AG04450 (cell line): ENCODE measurements around the gene METTL25. TPM values are rescaled to one million over a fixed set of nuclear protein-coding genes. Genes with fewer than 3 reads are reported as not detected.

Experiments used
- CTCF ChIA-PET: fragments of 300-600, 350-600 bp; formaldehyde crosslinking; extraction: SDS; loops from one replicate; lab custom pipeline; 2022; ENCODE audit warnings: antibody characterized with exemption, inconsistent platforms; lab: Charles Lee
- POLR2A ChIA-PET: fragments of 350-600 bp; formaldehyde crosslinking; extraction: SDS; loops from one replicate; lab custom pipeline; 2021; ENCODE audit warnings: antibody characterized with exemption, inconsistent platforms; lab: Yijun Ruan, JAX
- DNase-seq: peaks from one replicate; pipeline ENCODE4 v3.0.0-alpha.2; 2011; ENCODE audit warnings: low read depth, low spot score
- H3K27ac ChIP-seq: one replicate; pipeline ENCODE4 v1.5.1; 2012; ENCODE audit warnings: low read depth, low read length, control low read depth
- H3K27me3 ChIP-seq: one replicate; pipeline ENCODE4 v1.6.0; 2012; ENCODE audit warnings: low read length; ENCODE audit not compliant: control insufficient read depth, insufficient read depth
- H3K4me3 ChIP-seq: 2 replicates; pipeline ENCODE4 v1.5.1; 2011; ENCODE audit warnings: mild to moderate bottlenecking, low read depth, low read length, control low read depth
- H3K9me3 ChIP-seq: 2 replicates; pipeline ENCODE4 v1.5.1; 2012; ENCODE audit warnings: low read length; ENCODE audit not compliant: control insufficient read depth, insufficient read depth
- CTCF ChIP-seq: IDR thresholded peaks from 2 replicates; pipeline ENCODE4 v1.5.1; 2011; ENCODE audit warnings: low read depth, low read length, control low read depth, inconsistent platforms
- polyA plus RNA-seq: library from polyadenylated mRNA; depleted of rRNA; stranded (reverse); fragments of >200 nt; gene quantifications from 2 replicates; pipeline ENCODE4 v1.2.3, GENCODE V29; 2011

The METTL25 gene
- polyA plus RNA-seq, 1 experiment = 7.9 TPM

- Histone ChIP-seq H3K9me3 (no peaks in the 10 kb centered on the region), H3K27me3 (no peaks in the 10 kb centered on the region), H3K27ac (no peak overlapping the region), H3K4me3 (no peak overlapping the region)
- DNase-seq = no peak
- ChIA-PET POLR2A (no interaction called here), CTCF (interaction anchor here (0.7 kb wide), 1 partner anchor 9 kb away, joined by 4 read pairs; no protein-coding TSS in a partner anchor)
- no peak for TF ChIP-seq CTCF
These were observed 5.7 kb downstream of the METTL25 start for GRCh38 chr12:82363990-82364389.

DNA sequence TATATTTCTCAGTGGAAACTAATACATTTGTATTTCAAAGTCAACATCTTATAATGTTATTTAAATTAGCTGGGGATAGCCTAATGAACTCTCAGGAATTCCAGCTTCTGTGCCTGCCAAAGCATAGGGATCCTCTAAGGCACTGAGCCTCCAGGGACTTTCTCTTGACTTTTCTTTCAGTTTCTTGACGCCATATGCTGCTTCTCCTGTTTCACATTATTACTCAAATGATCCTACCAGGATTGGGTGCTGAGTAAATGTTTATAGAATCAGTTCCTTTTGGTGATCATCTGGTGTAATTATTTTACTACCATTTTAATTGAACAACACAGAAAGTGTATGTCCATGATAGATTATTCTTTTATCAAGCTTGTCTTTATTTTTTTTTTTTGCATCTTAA, 7.9 kb downstream of the METTL25 start:
- Histone ChIP-seq H3K9me3 (no peaks in the 10 kb centered on the region), H3K4me3 (no peak overlapping the region), H3K27ac (no peak overlapping the region), H3K27me3 (no peaks in the 10 kb centered on the region)
- CTCF ChIA-PET = interaction anchor here (1.1 to 4.7 kb wide), 2 partner anchors 8 to 18 kb away, joined by 3 to 55 read pairs; partner anchors contain the start of genes CCDC59 and METTL25
- no peak for DNase-seq
- no peak for TF ChIP-seq CTCF
- POLR2A ChIA-PET = no interaction called here

GRCh38 chr12:82375201-82375600, 16.9 kb downstream of the METTL25 start:
- no peaks in the 10 kb centered on the region for H3K9me3 ChIP-seq
- TF ChIP-seq CTCF = no peak
- ChIA-PET CTCF (interaction anchor here (1.9 kb wide), 1 partner anchor 16 kb away, joined by 15 read pairs; the partner anchor contains the start of genes CCDC59 and METTL25), POLR2A (interaction anchor here (0.9 kb wide), 1 partner anchor 10 kb away, joined by 3 read pairs; no protein-coding TSS in a partner anchor)
- no peak for DNase-seq
- no peaks in the 10 kb centered on the region for H3K27me3 ChIP-seq
- H3K27ac ChIP-seq = no peak overlapping the region
- no peak overlapping the region for H3K4me3 ChIP-seq

GRCh38 chr12:82378997-82379396, 20.7 kb downstream of the METTL25 start:
- Histone ChIP-seq H3K27ac (no peak overlapping the region), H3K27me3 (no peaks in the 10 kb centered on the region), H3K4me3 (no peak overlapping the region), H3K9me3 (no peaks in the 10 kb centered on the region)
- POLR2A ChIA-PET = no interaction called here
- no peak for TF ChIP-seq CTCF
- CTCF ChIA-PET = interaction anchor here (0.6 to 1.0 kb wide), 3 partner anchors 21 to 30 kb away, joined by 3 read pairs; partner anchors contain the start of genes CCDC59 and METTL25
- no peak for DNase-seq

DNA sequence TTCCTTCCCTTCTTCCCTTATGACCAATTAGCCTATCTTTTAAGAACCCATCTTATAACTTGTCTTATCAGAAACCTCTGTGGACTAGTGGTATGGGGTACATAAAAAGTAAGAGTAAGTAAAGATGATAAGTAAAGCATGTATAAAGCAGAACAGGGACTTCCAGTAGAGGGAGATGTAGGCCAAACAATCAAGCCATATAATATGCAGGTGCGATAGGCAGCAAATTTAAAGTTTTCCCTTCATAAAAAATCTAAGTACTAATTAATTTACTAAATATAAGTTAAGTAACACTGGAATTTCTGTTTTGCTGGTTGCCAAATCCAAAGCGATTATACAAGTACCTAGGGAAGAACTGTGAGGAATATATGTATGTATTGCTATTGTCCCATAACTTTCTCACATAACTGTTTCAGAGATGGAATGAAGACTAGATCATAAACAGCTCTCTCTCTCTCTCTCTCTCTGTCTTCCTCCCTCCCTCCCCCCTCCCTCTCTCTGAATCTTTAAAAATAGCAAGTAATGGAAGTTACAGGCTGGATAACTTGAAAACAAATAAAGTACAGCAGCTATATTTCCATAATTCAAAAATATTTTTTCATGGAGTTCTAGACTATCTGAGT, 25.7 kb downstream of the METTL25 start:
- Histone ChIP-seq H3K4me3 (no peak overlapping the region), H3K27ac (no peak overlapping the region), H3K27me3 (no peaks in the 10 kb centered on the region), H3K9me3 (no peaks in the 10 kb centered on the region)
- ChIA-PET POLR2A (interaction anchor here (1.1 kb wide), 1 partner anchor 50 kb away, joined by 3 read pairs; no protein-coding TSS in a partner anchor), CTCF (interaction anchor here (0.6 to 2.4 kb wide), 8 partner anchors 11 to 302 kb away, joined by 3 to 17 read pairs (median 3); partner anchors contain the start of genes CCDC59 and METTL25)
- DNase-seq = no peak
- TF ChIP-seq CTCF = peak; percentile 68
